PC-9 (cell line): Measurements from ENCODE around the gene NDUFAF8. TPM values are rescaled to one million over a fixed set of nuclear protein-coding genes. Genes with fewer than 3 reads are reported as not detected.
"Not testable (repeated sequence)": the region's sequence is repeated elsewhere in the genome, so short reads cannot be mapped to it uniquely, and the experiment has no call there.

ENCODE experiments used
- BruUV-seq: library from RNA; stranded (reverse); fragments of 400-500 nt; replicated peaks from 2 replicates; lab custom pipeline; 2021; lab: Mats Ljungman, UMichigan
- CTCF ChIA-PET: fragments of 300-600 bp; sonication (Branson Sonifier 250); formaldehyde crosslinking; loops from one replicate; lab custom pipeline; 2022; ENCODE audit warnings: antibody characterized with exemption; lab: Charles Lee
- POLR2A ChIA-PET: fragments of 300-600 bp; sonication (Branson Sonifier 250); formaldehyde crosslinking; loops from one replicate; lab custom pipeline; 2022; ENCODE audit warnings: antibody characterized with exemption; ENCODE audit not compliant: unreplicated experiment; lab: Charles Lee
- DNase-seq, 2 experiments: peaks; one replicate each; pipeline versions ENCODE4 v3.0.0 to v3.0.0-alpha.2; 2015 to 2022; ENCODE audit warnings: mixed read lengths in 1 of 2
- H2AFZ ChIP-seq: fragments of 200-600 bp; sonication (generic); 2 replicates; pipeline ENCODE4 v1.8.1; 2017; ENCODE audit warnings: antibody characterized with exemption
- H3F3A ChIP-seq: fragments of 200-600 bp; sonication (generic); 2 replicates; pipeline ENCODE4 v1.8.1; 2017; ENCODE audit warnings: antibody characterized with exemption, mild to moderate bottlenecking, low read depth; ENCODE audit not compliant: insufficient read depth
- H3K27ac ChIP-seq: fragments of 200-600 bp; sonication (generic); 2 replicates; pipeline ENCODE4 v1.6.1; 2016; ENCODE audit warnings: mixed run types
- H3K27me3 ChIP-seq: fragments of 200-600 bp; sonication (generic); 2 replicates; pipeline ENCODE4 v1.6.1; 2016; ENCODE audit warnings: low read depth, mixed run types; ENCODE audit not compliant: insufficient read depth
- H3K36me3 ChIP-seq: fragments of 200-600 bp; sonication (generic); 2 replicates; pipeline ENCODE4 v1.6.1; 2016; ENCODE audit warnings: low read depth, mixed run types
- H3K4me1 ChIP-seq: fragments of 200-600 bp; sonication (generic); replicated peaks from 2 replicates; pipeline ENCODE4 v1.6.1; 2016; ENCODE audit warnings: mixed run types; ENCODE audit not compliant: insufficient read depth
- H3K4me2 ChIP-seq: fragments of 200-600 bp; sonication (generic); 2 replicates; pipeline ENCODE4 v1.6.1; 2017; ENCODE audit warnings: mixed run types
- H3K4me3 ChIP-seq: fragments of 200-600 bp; sonication (generic); 2 replicates; pipeline ENCODE4 v1.6.1; 2016; ENCODE audit warnings: mixed run types
- H3K79me2 ChIP-seq: fragments of 200-600 bp; sonication (generic); 2 replicates; pipeline ENCODE4 v1.6.1; 2017; ENCODE audit warnings: low read depth, mixed run types
- H3K9me2 ChIP-seq: fragments of 200-600 bp; sonication (generic); 2 replicates; pipeline ENCODE4 v1.8.1; 2017; ENCODE audit warnings: mild to moderate bottlenecking; ENCODE audit not compliant: insufficient read depth
- H3K9me3 ChIP-seq: fragments of 200-600 bp; sonication (generic); 2 replicates; pipeline ENCODE4 v1.8.1; 2016; ENCODE audit warnings: low read depth; ENCODE audit not compliant: insufficient read depth
- H4K20me1 ChIP-seq: fragments of 200-600 bp; sonication (generic); 2 replicates; pipeline ENCODE4 v1.8.1; 2017; ENCODE audit not compliant: insufficient read depth
- CTCF ChIP-seq: fragments of 200-600 bp; sonication (generic); conservative IDR thresholded peaks from 2 replicates; pipeline ENCODE4 v1.6.1; 2017; ENCODE audit warnings: mixed run types, antibody characterized with exemption, mild to moderate bottlenecking, moderate library complexity
- EZH2 ChIP-seq: fragments of 200-600 bp; sonication (generic); IDR thresholded peaks from 2 replicates; pipeline ENCODE4 v1.8.0; 2017; ENCODE audit warnings: antibody characterized with exemption, low read depth
- intact Hi-C: fragments of 100-400 bp; cut with micrococcal nuclease; formaldehyde crosslinking; loops from one replicate; pipeline ENCODE4 v1.10.0; 2022; ENCODE audit not compliant: unreplicated experiment
- total RNA-seq: library from RNA; stranded (reverse); gene quantifications from 2 replicates; pipeline ENCODE4 v1.2.3, GENCODE V29; 2021

NDUFAF8 gene
- total RNA-seq, 1 experiment from 2014 or later: 53.3 TPM

- intact Hi-C loops: loop anchor here (5.0 kb wide), 2 partner anchors 221 to 236 kb away; no protein-coding TSS in a partner anchor
- no peaks in the 10 kb centered on the region for H4K20me1 ChIP-seq
- peak overlapping the region; percentile 85 for H3K4me2 ChIP-seq
- no peaks in the 10 kb centered on the region for H3K27me3 ChIP-seq
- H3F3A ChIP-seq: no peaks in the 10 kb centered on the region; the same call in 1 of the 2 replicates
- no peaks in the 10 kb centered on the region for H3K9me2 ChIP-seq
- TF ChIP-seq EZH2: no peak
- no peak for TF ChIP-seq CTCF
- no peak for DNase-seq
- peak overlapping the region; percentile 52; the same call in 1 of the 2 replicates for H3K4me3 ChIP-seq
- no peaks in the 10 kb centered on the region for H3K9me3 ChIP-seq
- H3K27ac ChIP-seq: no peak overlapping the region
- H3K79me2 ChIP-seq: no peaks in the 10 kb centered on the region
- H2AFZ ChIP-seq: peak overlapping the region; percentile 86
- H3K36me3 ChIP-seq: no peaks in the 10 kb centered on the region
- ChIA-PET POLR2A (no interaction called here), CTCF (no interaction called here)
- 0 out of 2 replicates have a peak, but pooled peaks cover 9% of the 10 kb centered on the region for H3K4me1 ChIP-seq
- BruUV-seq: TSS peak; percentile 63
Observed at GRCh38 chr17:81223762-81224130, 15.4 kb upstream of the NDUFAF8 start.

GRCh38 chr17:81227630-81228029 is 11.5 kb upstream of the NDUFAF8 start:
- BruUV-seq, H3K36me3 ChIP-seq, H3K9me3 ChIP-seq, H3K27ac ChIP-seq, H3K4me2 ChIP-seq, H3K9me2 ChIP-seq, H2AFZ ChIP-seq, H3K4me3 ChIP-seq, DNase-seq, H4K20me1 ChIP-seq, H3F3A ChIP-seq, intact Hi-C loops, H3K4me1 ChIP-seq, H3K27me3 ChIP-seq, POLR2A ChIA-PET, H3K79me2 ChIP-seq, CTCF ChIA-PET: not testable (repeated sequence)

- intact Hi-C loops: no loop called here
- Histone ChIP-seq H3K27me3 (no peaks in the 10 kb centered on the region), H3F3A (no peaks in the 10 kb centered on the region; the same call in 1 of the 2 replicates), H3K4me1 (0 out of 2 replicates have a peak, but pooled peaks cover 3% of the 10 kb centered on the region), H3K4me2 (no peak overlapping the region), H3K9me2 (no peaks in the 10 kb centered on the region), H3K36me3 (no peaks in the 10 kb centered on the region), H3K79me2 (no peaks in the 10 kb centered on the region), H3K27ac (no peak overlapping the region), H3K9me3 (no peaks in the 10 kb centered on the region), H2AFZ (no peak overlapping the region), H4K20me1 (no peaks in the 10 kb centered on the region), H3K4me3 (no peak overlapping the region)
- BruUV-seq: no TSS peak
- ChIA-PET CTCF (no interaction called here), POLR2A (interaction anchor here (0.6 kb wide), 1 partner anchor 214 kb away, joined by 6 read pairs; no protein-coding TSS in a partner anchor)
- no peak for TF ChIP-seq EZH2
- TF ChIP-seq CTCF: no peak
- no peak for DNase-seq
Observed at GRCh38 chr17:81228420-81228819, 10.7 kb upstream of the NDUFAF8 start.
